H1 (cell line): Measurements from ENCODE around the gene DNAH10. TPM values are rescaled to one million over a fixed set of nuclear protein-coding genes. Genes with fewer than 3 reads are reported as not detected.

Experiments used
- CTCF ChIA-PET: fragments of 300-600 bp; sonication (Branson Sonifier 250); formaldehyde crosslinking; loops from one replicate; lab custom pipeline; 2021; ENCODE audit not compliant: partially characterized antibody; lab: Charles Lee
- POLR2A ChIA-PET: fragments of 300-600 bp; sonication (Branson Sonifier 250); formaldehyde crosslinking; loops from one replicate; lab custom pipeline; 2021; ENCODE audit warnings: inconsistent platforms; ENCODE audit not compliant: partially characterized antibody; lab: Charles Lee
- DNase-seq, 2 experiments: peaks; one replicate each; pipeline versions ENCODE4 v3.0.0 to v3.0.0-alpha.2; 2010 to 2022; ENCODE audit warnings: low spot score in 2 of 2, low read depth in 1 of 2, mixed read lengths in 1 of 2
- FAIRE-seq: peaks from 2 replicates; lab custom pipeline; 2011; peaks lifted over from hg19 to GRCh38; lab: Jason Lieb, UNC
- H2AFZ ChIP-seq: 2 replicates; pipeline ENCODE4 v1.8.1; 2012; ENCODE audit warnings: low read length, inconsistent platforms
- H2AK5ac ChIP-seq: 2 replicates; pipeline ENCODE4 v1.6.1; 2013; ENCODE audit warnings: low read depth, low read length
- H2BK120ac ChIP-seq: replicated peaks from 2 replicates; pipeline ENCODE3; 2013; ENCODE audit warnings: low read depth, low read length, inconsistent platforms
- H2BK12ac ChIP-seq: 2 replicates; pipeline ENCODE4 v1.6.1; 2013; ENCODE audit warnings: low read depth, low read length
- H2BK15ac ChIP-seq: 2 replicates; pipeline ENCODE4 v1.6.1; 2013; ENCODE audit warnings: low read length
- H2BK20ac ChIP-seq: 2 replicates; pipeline ENCODE4 v1.6.1; 2013; ENCODE audit warnings: low read length
- H2BK5ac ChIP-seq: 2 replicates; pipeline ENCODE4 v1.6.1; 2013; ENCODE audit warnings: low read depth, low read length
- H3K14ac ChIP-seq: 2 replicates; pipeline ENCODE4 v1.6.1; 2013; ENCODE audit warnings: inconsistent platforms; ENCODE audit not compliant: insufficient read length
- H3K18ac ChIP-seq: 2 replicates; pipeline ENCODE4 v1.6.1; 2013; ENCODE audit warnings: low read length; ENCODE audit errors: extremely low read depth
- H3K23ac ChIP-seq: 2 replicates; pipeline ENCODE4 v1.6.1; 2013; ENCODE audit warnings: inconsistent platforms; ENCODE audit not compliant: insufficient read length
- H3K23me2 ChIP-seq: 2 replicates; pipeline ENCODE4 v1.6.1; 2013; ENCODE audit warnings: low read depth, low read length
- H3K27ac ChIP-seq: 2 replicates; pipeline ENCODE4 v1.6.1; 2011; ENCODE audit warnings: low read depth, low read length, inconsistent platforms
- H3K27me3 ChIP-seq, 4 experiments: replicated peaks in 1 of 4; 1 replicate in 1 of 4; 2 replicates in 3 of 4; pipeline versions ENCODE4 v1.6.1 to v1.8.1; 2011 to 2013; ENCODE audit warnings: low read length in 3 of 4, mild to moderate bottlenecking in 3 of 4, inconsistent platforms in 2 of 4, mixed read lengths in 2 of 4, moderate library complexity in 1 of 4; ENCODE audit not compliant: control insufficient read depth in 3 of 4, insufficient read depth in 3 of 4; ENCODE audit errors: extremely low read depth in 1 of 4
- H3K36me3 ChIP-seq, 4 experiments: 2 replicates each; pipeline versions ENCODE4 v1.6.1 to v1.8.1; 2011 to 2013; ENCODE audit warnings: mild to moderate bottlenecking in 4 of 4, low read length in 3 of 4, moderate library complexity in 2 of 4, control low read depth in 1 of 4, inconsistent platforms in 1 of 4; ENCODE audit not compliant: insufficient read depth in 4 of 4, control insufficient read depth in 2 of 4
- H3K4ac ChIP-seq: replicated peaks from 2 replicates; pipeline ENCODE3; 2013; ENCODE audit warnings: low read length, low read depth, mixed read lengths, inconsistent platforms; ENCODE audit not compliant: insufficient read length
- H3K4me1 ChIP-seq, 4 experiments: replicated peaks in 1 of 4; 1 replicate in 1 of 4; 2 replicates in 3 of 4; pipeline versions ENCODE4 v1.6.1 to v1.8.1; 2011 to 2013; ENCODE audit warnings: low read length in 3 of 4, inconsistent platforms in 2 of 4, mixed read lengths in 1 of 4; ENCODE audit not compliant: insufficient read depth in 4 of 4, control insufficient read depth in 3 of 4
- H3K4me2 ChIP-seq, 2 experiments: 2 replicates each; pipeline versions ENCODE4 v1.6.1 to v1.8.1; 2011 to 2013; ENCODE audit warnings: low read depth in 2 of 2, low read length in 2 of 2, control low read depth in 1 of 2, inconsistent platforms in 1 of 2, mild to moderate bottlenecking in 1 of 2; ENCODE audit not compliant: insufficient read depth in 1 of 2
- H3K4me3 ChIP-seq, 4 experiments: fragments of 200-600, 300-600 bp in 1 of 4; sonication (generic), shearing (Covaris generic), sonication (Bioruptor Twin) in 1 of 4; 2 replicates each; pipeline versions ENCODE4 v1.5.1 to v1.8.1; 2011 to 2016; ENCODE audit warnings: low read length in 4 of 4, low read depth in 3 of 4, control low read depth in 2 of 4, inconsistent platforms in 2 of 4, mild to moderate bottlenecking in 2 of 4, mixed read lengths in 1 of 4, moderate library complexity in 1 of 4; ENCODE audit not compliant: insufficient read depth in 2 of 4; ENCODE audit errors: extremely low read depth in 1 of 4
- H3K56ac ChIP-seq: replicated peaks from 2 replicates; pipeline ENCODE3; 2013; ENCODE audit warnings: low read depth, mild to moderate bottlenecking, mixed read lengths, low read length, inconsistent platforms; ENCODE audit not compliant: insufficient read length
- H3K79me1 ChIP-seq: 2 replicates; pipeline ENCODE4 v1.6.1; 2013; ENCODE audit warnings: low read depth, low read length, control low read depth
- H3K79me2 ChIP-seq, 2 experiments: 2 replicates each; pipeline versions ENCODE4 v1.6.1 to v1.8.1; 2012 to 2013; ENCODE audit warnings: low read length in 2 of 2, mild to moderate bottlenecking in 2 of 2, inconsistent platforms in 1 of 2; ENCODE audit not compliant: insufficient read depth in 2 of 2, control insufficient read depth in 1 of 2
- H3K9ac ChIP-seq, 4 experiments: replicated peaks in 1 of 4; 1 replicate in 1 of 4; 2 replicates in 3 of 4; pipeline versions ENCODE4 v1.6.1 to v1.8.1; 2011 to 2013; ENCODE audit warnings: low read depth in 3 of 4, low read length in 3 of 4, control low read depth in 2 of 4, mild to moderate bottlenecking in 2 of 4, moderate library complexity in 2 of 4, inconsistent platforms in 1 of 4; ENCODE audit errors: extremely low read depth in 1 of 4
- H3K9me3 ChIP-seq, 2 experiments: 2 replicates each; pipeline versions ENCODE4 v1.6.1 to v1.8.1; 2012 to 2013; ENCODE audit warnings: mild to moderate bottlenecking in 2 of 2, moderate library complexity in 2 of 2, control low read depth in 1 of 2, inconsistent platforms in 1 of 2, low read depth in 1 of 2, low read length in 1 of 2, mixed read lengths in 1 of 2; ENCODE audit not compliant: insufficient read depth in 2 of 2
- H4K20me1 ChIP-seq, 2 experiments: replicated peaks in 1 of 2; 2 replicates each; pipeline versions ENCODE3 to v1.8.1; 2011 to 2013; ENCODE audit warnings: inconsistent platforms in 2 of 2, low read length in 2 of 2, mild to moderate bottlenecking in 1 of 2; ENCODE audit not compliant: insufficient read depth in 2 of 2, control insufficient read depth in 1 of 2
- H4K5ac ChIP-seq: 2 replicates; pipeline ENCODE4 v1.6.1; 2013; ENCODE audit warnings: low read length, low read depth, mixed read lengths, inconsistent platforms; ENCODE audit not compliant: insufficient read length
- H4K8ac ChIP-seq: 2 replicates; pipeline ENCODE4 v1.8.0; 2013; ENCODE audit warnings: mild to moderate bottlenecking, moderate library complexity, low read length, inconsistent platforms; ENCODE audit not compliant: insufficient read depth; ENCODE audit errors: extremely low read depth
- H4K91ac ChIP-seq: replicated peaks from 2 replicates; pipeline ENCODE3; 2013; ENCODE audit warnings: low read length, mixed read lengths, inconsistent platforms; ENCODE audit not compliant: insufficient read length
- HDAC6 ChIP-seq: IDR thresholded peaks from one replicate; pipeline ENCODE4 v1.7.1; 2012; ENCODE audit warnings: low read depth, mild to moderate bottlenecking, inconsistent platforms, low read length, moderate library complexity
- RAD21 ChIP-seq, 2 experiments: IDR thresholded peaks in 1 of 2; conservative IDR thresholded peaks in 1 of 2; 2 replicates each; pipeline ENCODE4 v1.6.1; 2011; ENCODE audit warnings: low read depth in 2 of 2, low read length in 2 of 2, improper control_type of control experiment in 1 of 2, inconsistent platforms in 1 of 2, mild to moderate bottlenecking in 1 of 2, moderate library complexity in 1 of 2
- SIRT6 ChIP-seq: IDR thresholded peaks from one replicate; pipeline ENCODE4 v1.7.1; 2012; ENCODE audit warnings: low read length, inconsistent platforms
- SP2 ChIP-seq: IDR thresholded peaks from 2 replicates; pipeline ENCODE4 v1.6.1; 2012; ENCODE audit warnings: mild to moderate bottlenecking, low read length, inconsistent platforms
- SP4 ChIP-seq: IDR thresholded peaks from 2 replicates; pipeline ENCODE4 v1.6.1; 2012; ENCODE audit warnings: low read length, inconsistent platforms
- SRF ChIP-seq: IDR thresholded peaks from 2 replicates; pipeline ENCODE4 v1.6.1; 2011; ENCODE audit warnings: mild to moderate bottlenecking, low read depth, low read length, moderate library complexity
- TBP ChIP-seq: IDR thresholded peaks from 2 replicates; pipeline ENCODE4 v1.6.1; 2011; ENCODE audit warnings: low read depth, low read length, improper control_type of control experiment
- TCF12 ChIP-seq: IDR thresholded peaks from 2 replicates; pipeline ENCODE4 v1.6.1; 2011; ENCODE audit warnings: low read depth, mild to moderate bottlenecking, low read length
- WGBS, 2 experiments: shearing (Covaris generic) in 1 of 2; methylation state at CpG; one replicate each; pipeline versions ENCODE4 v1.1.6 to v1.1.7; 2013 to 2015; ENCODE audit warnings: low lambda C conversion rate in 2 of 2, mixed read lengths in 2 of 2, inconsistent platforms in 1 of 2, low coverage in 1 of 2, missing lambda C conversion rate in 1 of 2; ENCODE audit not compliant: insufficient replicate concordance in 2 of 2, insufficient coverage in 1 of 2, insufficient read length in 1 of 2; ENCODE audit errors: extremely low coverage in 1 of 2, missing lambda C conversion rate in 1 of 2; 5-methylcytosine and 5-hydroxymethylcytosine counted together
- polyA plus RNA-seq, 7 experiments: library from polyadenylated mRNA; depleted of rRNA in 3 of 7; stranded (reverse) in 5 of 7; unstranded in 2 of 7; fragments of >200 nt in 5 of 7; fragments of 200-250 nt in 2 of 7; gene quantifications; 1 replicate in 5 of 7; 2 replicates in 1 of 7; 4 replicates in 1 of 7; pipeline versions ENCODE4 v1.2.1 to v1.2.3, GENCODE V29; 2011 to 2013; ENCODE audit warnings: missing spikeins in 2 of 7, mixed read lengths in 2 of 7
- total RNA-seq: library from RNA; stranded (reverse); fragmentation: NEBNext Ultra II Directional; extraction: Animal tissue kit (Norgen Biotek cat#: 25700); gene quantifications from 2 replicates; pipeline ENCODE4 v1.2.1, GENCODE V29; 2021

Gene DNAH10
- total and polyA plus RNA-seq, 2 of the 8 experiments (the other 6 are each of a cell fraction or from before 2014, with no cell fraction given): 0.02 to 0.24 TPM

- H3K27me3 ChIP-seq: peaks cover 3 to 28% (median 14%) of the 10 kb centered on the region in 4 experiments
- POLR2A ChIA-PET: no interaction called here
- no peaks in the 10 kb centered on the region for H3K9me3 ChIP-seq
- CTCF ChIA-PET: interaction anchor here (0.8 to 2.1 kb wide), 6 partner anchors 15 to 156 kb away, joined by 3 to 9 read pairs (median 4); no protein-coding TSS in a partner anchor
- H2AK5ac ChIP-seq: no peak overlapping the region
- H4K5ac ChIP-seq: no peak overlapping the region
- H2BK120ac ChIP-seq: no peak overlapping the region
- H3K79me2 ChIP-seq: no peaks in the 10 kb centered on the region
- no peak overlapping the region for H3K27ac ChIP-seq
- H3K4me1 ChIP-seq: no peaks in the 10 kb centered on the region
- no peaks in the 10 kb centered on the region for H3K36me3 ChIP-seq
- H2BK20ac ChIP-seq: no peak overlapping the region
- no peak overlapping the region for H2BK12ac ChIP-seq
- no peak overlapping the region for H3K18ac ChIP-seq
- H4K91ac ChIP-seq: no peak overlapping the region
- TF ChIP-seq HDAC6 (no peak), TBP (no peak), SP4 (no peak), SIRT6 (no peak), TCF12 (no peak), RAD21 (IDR thresholded peaks at IDR 0.05 in 1 of 2, conservative IDR thresholded peaks at IDR 0.05 in 1 of 2; ENCODE audit: low read depth in 2 of 2, low read length in 2 of 2) (no peak), SP2 (no peak), SRF (no peak)
- no peak for FAIRE-seq
- no peaks in the 10 kb centered on the region for H3K79me1 ChIP-seq
- H3K4me2 ChIP-seq: no peak overlapping the region
- no peak overlapping the region for H2BK15ac ChIP-seq
- H3K4ac ChIP-seq: no peak overlapping the region
- H3K23ac ChIP-seq: no peak overlapping the region
- H3K14ac ChIP-seq: no peak overlapping the region
- DNase-seq: no peak
- no peak overlapping the region for H2BK5ac ChIP-seq
- H3K9ac ChIP-seq: no peak overlapping the region
- no peak overlapping the region for H3K4me3 ChIP-seq
- H3K56ac ChIP-seq: no peak overlapping the region
- H3K23me2 ChIP-seq: no peaks in the 10 kb centered on the region
- no peak overlapping the region for H4K8ac ChIP-seq
- peaks cover 4 to 6% of the 10 kb centered on the region in 2 experiments for H4K20me1 ChIP-seq
- 82% methylated on average over 9 of the region's 9 CpGs; no CpG with 5 or more reads in 1 of the 2 experiments for WGBS, 2 experiments
- H2AFZ ChIP-seq: no peak overlapping the region
Measured at GRCh38 chr12:123956249-123956648, 194.1 kb downstream of the DNAH10 start.
